GM12878 (cell line): ENCODE data around the gene LONRF3. TPM values are rescaled to one million over a fixed set of nuclear protein-coding genes. Genes with fewer than 3 reads are reported as not detected.

Source experiments
- polyA plus RNA-seq, 11 experiments: library from polyadenylated mRNA; depleted of rRNA in 4 of 11; unstranded in 6 of 11; stranded (reverse) in 5 of 11; fragments of >200 nt; fragmentation: Nextera tagmentation in 4 of 11; fragmentation: Illumina TruSeq in 1 of 11; extraction: Ambion mirVana in 4 of 11; extraction: Trizol in 1 of 11; gene quantifications; 1 replicate in 1 of 11; 2 replicates in 10 of 11; pipeline versions ENCODE4 v1.2.1 to v1.2.3, GENCODE V29; 2011 to 2016; ENCODE audit warnings: inconsistent platforms in 2 of 11, missing spikeins in 2 of 11, low read depth in 1 of 11
- total RNA-seq, 4 experiments: library from RNA; depleted of rRNA in 3 of 4; stranded (reverse); fragments of >200 nt in 3 of 4; fragmentation: Illumina TruSeq in 1 of 4; extraction: Trizol in 1 of 4; gene quantifications; 2 replicates each; pipeline versions ENCODE4 v1.2.1 to v1.2.3, GENCODE V29; 2013 to 2021

LONRF3 gene
- total and polyA plus RNA-seq, 10 of the 15 experiments (the other 5 are each of a cell fraction or from before 2014, with no cell fraction given): 0.05 to 0.23 (median 0.09) TPM; not detected in 3

Other genes with a start within 250 kb of the LONRF3 start
- 9.5 and 11.8 TPM in 2 replicates for gene IL13RA1, start 247.0 kb upstream of the LONRF3 start, total RNA-seq (2014; rRNA removed)
- 13.3 and 14.0 TPM in 2 replicates for gene IL13RA1, start 247.0 kb upstream of the LONRF3 start, total RNA-seq (2014; rRNA removed; fragmentation: Illumina TruSeq; extraction: Trizol)
- 10.6 TPM in 2 replicates for gene IL13RA1, start 247.0 kb upstream of the LONRF3 start, total RNA-seq (2021)
- 8.0 and 11.5 TPM in 2 replicates for gene IL13RA1, start 247.0 kb upstream of the LONRF3 start, polyA plus RNA-seq (2011; rRNA removed)
- 14.2 and 18.3 TPM in 2 replicates for gene IL13RA1, start 247.0 kb upstream of the LONRF3 start, polyA plus RNA-seq (2014; fragmentation: Illumina TruSeq; extraction: Trizol)
- gene IL13RA1, start 247.0 kb upstream of the LONRF3 start, polyA plus RNA-seq (2014; fragmentation: Nextera tagmentation; extraction: Ambion mirVana): 1 to 10 TPM; 2.3 to 4.1 TPM
- 7.1 and 8.7 TPM in 2 replicates for gene IL13RA1, start 247.0 kb upstream of the LONRF3 start, polyA plus RNA-seq (2014; rRNA removed)
- gene IL13RA1, start 247.0 kb upstream of the LONRF3 start, polyA plus RNA-seq (2016; fragmentation: Nextera tagmentation; extraction: Ambion mirVana): 1 to 10 TPM; 4.2 to 5.8 TPM
- gene ZCCHC12, start 150.8 kb upstream of the LONRF3 start, total RNA-seq (2014; rRNA removed): not detected in 2 replicates
- gene ZCCHC12, start 150.8 kb upstream of the LONRF3 start, total RNA-seq (2014; rRNA removed; fragmentation: Illumina TruSeq; extraction: Trizol): not detected in 2 replicates
- gene ZCCHC12, start 150.8 kb upstream of the LONRF3 start, total RNA-seq (2021): not detected in 2 replicates
- 0.04 TPM in 1 of 2 replicates, not detected in the other for gene ZCCHC12, start 150.8 kb upstream of the LONRF3 start, polyA plus RNA-seq (2011; rRNA removed)
- gene ZCCHC12, start 150.8 kb upstream of the LONRF3 start, polyA plus RNA-seq (2014; fragmentation: Illumina TruSeq; extraction: Trizol): not detected in 2 replicates
- not detected for gene ZCCHC12, start 150.8 kb upstream of the LONRF3 start, polyA plus RNA-seq (2014; fragmentation: Nextera tagmentation; extraction: Ambion mirVana)
- gene ZCCHC12, start 150.8 kb upstream of the LONRF3 start, polyA plus RNA-seq (2014; rRNA removed): not detected in 2 replicates
- not detected for gene ZCCHC12, start 150.8 kb upstream of the LONRF3 start, polyA plus RNA-seq (2016; fragmentation: Nextera tagmentation; extraction: Ambion mirVana)
- gene CT47C1, start 98.4 kb downstream of the LONRF3 start, total RNA-seq (2014; rRNA removed): not detected in 2 replicates
- gene CT47C1, start 98.4 kb downstream of the LONRF3 start, total RNA-seq (2014; rRNA removed; fragmentation: Illumina TruSeq; extraction: Trizol): not detected in 2 replicates
- gene CT47C1, start 98.4 kb downstream of the LONRF3 start, total RNA-seq (2021): not detected in 2 replicates
- gene CT47C1, start 98.4 kb downstream of the LONRF3 start, polyA plus RNA-seq (2011; rRNA removed): not detected in 2 replicates
- gene CT47C1, start 98.4 kb downstream of the LONRF3 start, polyA plus RNA-seq (2014; fragmentation: Illumina TruSeq; extraction: Trizol): not detected in 2 replicates
- not detected for gene CT47C1, start 98.4 kb downstream of the LONRF3 start, polyA plus RNA-seq (2014; fragmentation: Nextera tagmentation; extraction: Ambion mirVana)
- gene CT47C1, start 98.4 kb downstream of the LONRF3 start, polyA plus RNA-seq (2014; rRNA removed): not detected in 2 replicates
- not detected for gene CT47C1, start 98.4 kb downstream of the LONRF3 start, polyA plus RNA-seq (2016; fragmentation: Nextera tagmentation; extraction: Ambion mirVana)
- gene KIAA1210, start 153.2 kb downstream of the LONRF3 start, total RNA-seq (2014; rRNA removed): not detected in 2 replicates
- gene KIAA1210, start 153.2 kb downstream of the LONRF3 start, total RNA-seq (2014; rRNA removed; fragmentation: Illumina TruSeq; extraction: Trizol): not detected in 2 replicates
- gene KIAA1210, start 153.2 kb downstream of the LONRF3 start, total RNA-seq (2021): not detected in 2 replicates
- 0.01 TPM in 2 replicates for gene KIAA1210, start 153.2 kb downstream of the LONRF3 start, polyA plus RNA-seq (2011; rRNA removed)
- gene KIAA1210, start 153.2 kb downstream of the LONRF3 start, polyA plus RNA-seq (2014; fragmentation: Illumina TruSeq; extraction: Trizol): 0.03 TPM in 1 of 2 replicates, not detected in the other
- gene KIAA1210, start 153.2 kb downstream of the LONRF3 start, polyA plus RNA-seq (2014; fragmentation: Nextera tagmentation; extraction: Ambion mirVana): not detected
- not detected in 2 replicates for gene KIAA1210, start 153.2 kb downstream of the LONRF3 start, polyA plus RNA-seq (2014; rRNA removed)
- not detected for gene KIAA1210, start 153.2 kb downstream of the LONRF3 start, polyA plus RNA-seq (2016; fragmentation: Nextera tagmentation; extraction: Ambion mirVana)